ENCODE results near the gene MEGF6. TPM values are rescaled to one million over a fixed set of nuclear protein-coding genes. Genes with fewer than 3 reads are reported as not detected.

The MEGF6 gene
- total and polyA plus RNA-seq, 2 donors (not counting 3 experiments of a cell fraction or from before 2014, with no cell fraction given) = 22.5 to 63.7 TPM

- Histone ChIP-seq H4K20me1 (replicated peaks; ENCODE audit: control insufficient read depth, extremely low read depth, insufficient read depth, low read length) (no peaks in the 10 kb centered on the region), H3K4me2 (ENCODE audit: insufficient read depth, low read length) (no peak overlapping the region), H3K4me1 (ENCODE audit: control insufficient read depth, extremely low read depth, insufficient read depth, low read length) (peaks cover 11% of the 10 kb centered on the region), H3K27ac (ENCODE audit: insufficient read depth, low read depth, low read length) (no peak overlapping the region), H3K9me1 (replicated peaks; ENCODE audit: control insufficient read depth, extremely low read depth, insufficient read depth, low read length) (no peaks in the 10 kb centered on the region), H3K9ac (replicated peaks; ENCODE audit: extremely low read depth, insufficient read depth, low read length) (no peak overlapping the region), H3K27me3 (ENCODE audit: control insufficient read depth in 2 of 2, insufficient read depth in 2 of 2, low read length in 2 of 2) (no peaks in the 10 kb centered on the region), H3K4me3 (replicated peaks in 1 of 3; ENCODE audit: insufficient read depth in 1 of 3, low read depth in 1 of 3, low read length in 3 of 3) (no peak overlapping the region), H3K36me3 (ENCODE audit: control insufficient read depth in 2 of 2, extremely low read depth in 1 of 2, insufficient read depth in 2 of 2, low read length in 2 of 2) (no peaks in the 10 kb centered on the region), H2AFZ (ENCODE audit: low read depth, low read length) (no peak overlapping the region), H3K79me2 (ENCODE audit: control insufficient read depth, insufficient read depth, low read length) (peaks cover 3% of the 10 kb centered on the region), H3K9me3 (replicated peaks; ENCODE audit: control insufficient read depth, insufficient read depth, low read length) (no peaks in the 10 kb centered on the region)
- no peak for DNase-seq (ENCODE audit: low read depth, low spot score)
- no TSS peak for BruUV-seq (replicated peaks)
- intact Hi-C loops (cut with micrococcal nuclease) (no loop called here), dilution Hi-C loops (cut with MboI; ENCODE audit: extremely low pct_ligation_motif_present, low sequenced_read_pairs) (no loop called here)
- FAIRE-seq = no peak
- TF ChIP-seq EZH2 (IDR thresholded peaks at IDR 0.05; ENCODE audit: borderline replicate concordance, low read depth, low read length, severe bottlenecking) = no peak
- no peak for TF ChIP-seq GATA2 (IDR thresholded peaks at IDR 0.05; ENCODE audit: insufficient read depth, insufficient read length, low read depth, low read length)
- no peak for TF ChIP-seq POLR2A (IDR thresholded peaks at IDR 0.05; ENCODE audit: low read depth, low read length)
- TF ChIP-seq JUN (IDR thresholded peaks at IDR 0.05; ENCODE audit: borderline replicate concordance, insufficient read depth, insufficient read length, low read depth) = no peak
- TF ChIP-seq, protein P1, sequence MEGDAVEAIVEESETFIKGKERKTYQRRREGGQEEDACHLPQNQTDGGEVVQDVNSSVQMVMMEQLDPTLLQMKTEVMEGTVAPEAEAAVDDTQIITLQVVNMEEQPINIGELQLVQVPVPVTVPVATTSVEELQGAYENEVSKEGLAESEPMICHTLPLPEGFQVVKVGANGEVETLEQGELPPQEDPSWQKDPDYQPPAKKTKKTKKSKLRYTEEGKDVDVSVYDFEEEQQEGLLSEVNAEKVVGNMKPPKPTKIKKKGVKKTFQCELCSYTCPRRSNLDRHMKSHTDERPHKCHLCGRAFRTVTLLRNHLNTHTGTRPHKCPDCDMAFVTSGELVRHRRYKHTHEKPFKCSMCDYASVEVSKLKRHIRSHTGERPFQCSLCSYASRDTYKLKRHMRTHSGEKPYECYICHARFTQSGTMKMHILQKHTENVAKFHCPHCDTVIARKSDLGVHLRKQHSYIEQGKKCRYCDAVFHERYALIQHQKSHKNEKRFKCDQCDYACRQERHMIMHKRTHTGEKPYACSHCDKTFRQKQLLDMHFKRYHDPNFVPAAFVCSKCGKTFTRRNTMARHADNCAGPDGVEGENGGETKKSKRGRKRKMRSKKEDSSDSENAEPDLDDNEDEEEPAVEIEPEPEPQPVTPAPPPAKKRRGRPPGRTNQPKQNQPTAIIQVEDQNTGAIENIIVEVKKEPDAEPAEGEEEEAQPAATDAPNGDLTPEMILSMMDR (IDR thresholded peaks at IDR 0.05; ENCODE audit: extremely low read depth in 1 of 2, insufficient read depth in 1 of 2, low read depth in 1 of 2, low read length in 2 of 2) = no peak
- no peak for TF ChIP-seq FOS (IDR thresholded peaks at IDR 0.05; ENCODE audit: borderline replicate concordance, insufficient read depth, low read length)
- no peak for TF ChIP-seq MYC (IDR thresholded peaks at IDR 0.05; ENCODE audit: low read depth, low read length)
- no peak for TF ChIP-seq MAX (IDR thresholded peaks at IDR 0.05; ENCODE audit: insufficient read depth, insufficient read length)
- ChIA-PET POLR2A (no interaction called here), CTCF (interaction anchor here (1.3 to 1.7 kb wide), 2 partner anchors 31 to 86 kb away, joined by 3 to 7 read pairs; no protein-coding TSS in a partner anchor)
Observed at GRCh38 chr1:3534803-3535637, 76.3 kb downstream of the MEGF6 start.

Measured in endothelial cell of umbilical vein (primary cell).